22Rv1 (cell line): ENCODE measurements around the gene ADNP2.

ENCODE experiments used
- CTCF ChIP-seq: fragments of 450-650 bp; IDR thresholded peaks from 2 replicates; pipeline ENCODE4 v1.5.1; 2017; ENCODE audit warnings: mild to moderate bottlenecking
- ZFX ChIP-seq: fragments of 450-650 bp; IDR thresholded peaks from 2 replicates; pipeline ENCODE4 v1.6.1; 2017; ENCODE audit warnings: antibody characterized with exemption, borderline replicate concordance

- TF ChIP-seq CTCF, result no peak
- TF ChIP-seq ZFX, result no peak
These were observed 33.1 kb upstream of the ADNP2 start for GRCh38 chr18:80075940-80076339.
